IPS DF 4.7 (cell line): Measurements from ENCODE around the gene TNPO3.
"Not testable (repeated sequence)": the region's sequence is repeated elsewhere in the genome, so short reads cannot be mapped to it uniquely, and the experiment has no call there.

Experiments
- DNase-seq: peaks from one replicate; pipeline ENCODE4 v3.0.0-alpha.2; 2013; ENCODE audit warnings: low spot score; ENCODE audit errors: extremely low read depth

The TNPO3 gene

DNA sequence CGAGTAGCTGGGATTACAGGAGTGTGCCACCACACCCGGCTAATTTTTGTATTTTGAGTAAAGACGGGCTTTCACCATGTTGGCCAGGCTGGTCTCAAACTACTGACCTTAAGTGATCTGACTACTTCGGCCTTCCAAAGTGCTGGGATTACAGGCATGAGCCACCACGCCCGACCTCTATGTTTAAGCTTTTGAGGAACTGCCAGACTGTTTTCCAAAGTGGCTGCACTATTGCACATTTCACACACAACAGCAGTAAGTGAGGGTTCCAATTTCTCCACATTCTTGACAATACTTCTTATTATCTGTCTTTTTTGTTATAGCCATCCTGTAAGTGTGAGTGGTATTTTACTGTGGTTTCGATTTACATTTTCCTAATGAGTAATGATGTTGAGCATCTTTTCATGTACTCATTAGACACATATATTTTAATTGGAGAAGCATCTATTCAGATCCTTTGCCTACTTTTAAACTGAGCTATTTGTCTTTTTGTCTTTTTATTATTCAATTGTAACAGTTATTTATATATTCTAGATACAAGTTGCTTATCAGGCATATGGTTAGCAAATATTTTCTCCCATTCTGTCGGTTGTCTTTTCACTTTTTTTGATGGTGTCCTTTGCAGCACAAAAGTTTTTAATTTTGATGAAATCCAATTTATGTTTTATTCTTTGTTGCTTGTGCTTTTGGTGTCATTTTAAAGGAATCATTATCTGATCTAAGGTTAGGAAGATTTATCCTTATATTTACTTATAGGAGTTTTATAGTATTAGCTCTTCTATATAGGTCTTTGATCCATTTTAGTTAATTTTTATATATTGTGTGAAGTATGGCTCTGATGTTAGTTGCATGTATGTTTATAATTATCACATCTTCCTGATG, 130.0 kb downstream of the TNPO3 start:
- DNase-seq, result no peak

DNA sequence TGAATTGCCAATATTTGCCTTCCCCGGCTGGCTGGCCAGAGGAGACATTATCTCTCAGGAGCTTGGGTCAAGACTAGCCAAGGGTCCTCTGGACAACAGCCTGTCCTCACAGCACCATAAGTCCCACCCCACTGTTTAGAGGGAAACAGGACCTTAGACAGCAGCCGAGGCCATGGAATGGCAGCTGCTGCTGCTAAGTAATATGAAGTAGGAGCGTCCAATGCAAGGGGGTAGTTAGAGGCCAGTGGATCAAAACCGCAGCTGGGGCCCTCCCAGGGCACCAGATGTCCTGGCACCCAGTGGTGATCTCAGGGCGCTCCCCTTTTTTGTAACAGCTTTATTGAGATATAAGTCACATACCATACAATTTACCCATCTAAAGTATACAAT, 131.5 kb downstream of the TNPO3 start:
- DNase-seq, result no peak

DNA sequence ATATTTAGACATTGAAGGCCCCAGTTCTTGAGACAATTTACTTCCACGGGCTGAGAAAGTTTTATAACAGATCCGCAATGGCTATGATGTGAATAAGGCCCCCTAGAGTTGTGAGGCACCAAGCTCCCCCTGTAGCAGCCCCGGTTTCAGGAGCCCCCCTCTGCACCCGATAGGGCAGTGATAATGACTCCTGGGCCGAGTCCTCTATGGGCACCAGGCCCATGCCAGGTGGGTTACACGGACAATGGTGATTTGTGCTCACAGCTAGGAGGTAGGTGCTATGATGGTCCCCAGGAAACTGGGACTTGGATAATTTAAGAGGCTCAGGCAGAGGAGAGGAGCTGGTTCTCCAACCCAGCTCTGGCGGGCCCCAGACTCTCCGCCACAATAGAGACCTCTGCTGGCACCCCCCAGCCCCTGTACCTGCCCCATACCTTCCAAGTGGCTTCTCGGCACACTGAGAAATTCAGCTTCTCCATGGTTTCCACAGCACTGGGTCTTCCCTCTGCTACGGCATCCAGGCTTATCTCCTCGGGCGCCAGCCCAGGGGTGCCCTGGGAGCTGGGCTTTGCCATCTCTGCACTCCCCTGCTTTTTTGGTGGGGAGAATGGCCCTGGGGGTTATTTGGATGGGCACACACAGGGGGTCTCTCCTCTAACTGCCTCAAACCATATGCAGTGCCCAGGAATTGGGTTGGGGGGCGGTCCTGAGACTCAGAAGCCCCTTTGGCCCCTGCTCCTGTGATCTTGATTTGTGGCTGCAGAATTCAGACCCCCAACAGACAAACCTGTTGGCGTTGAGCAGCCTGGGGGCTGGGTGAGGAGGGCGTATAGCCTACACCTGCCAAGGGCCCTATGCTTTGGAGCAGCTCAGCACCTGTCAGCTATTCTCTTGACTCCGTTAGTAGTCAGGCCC, 132.2 kb downstream of the TNPO3 start:
- DNase-seq, result no peak

DNA sequence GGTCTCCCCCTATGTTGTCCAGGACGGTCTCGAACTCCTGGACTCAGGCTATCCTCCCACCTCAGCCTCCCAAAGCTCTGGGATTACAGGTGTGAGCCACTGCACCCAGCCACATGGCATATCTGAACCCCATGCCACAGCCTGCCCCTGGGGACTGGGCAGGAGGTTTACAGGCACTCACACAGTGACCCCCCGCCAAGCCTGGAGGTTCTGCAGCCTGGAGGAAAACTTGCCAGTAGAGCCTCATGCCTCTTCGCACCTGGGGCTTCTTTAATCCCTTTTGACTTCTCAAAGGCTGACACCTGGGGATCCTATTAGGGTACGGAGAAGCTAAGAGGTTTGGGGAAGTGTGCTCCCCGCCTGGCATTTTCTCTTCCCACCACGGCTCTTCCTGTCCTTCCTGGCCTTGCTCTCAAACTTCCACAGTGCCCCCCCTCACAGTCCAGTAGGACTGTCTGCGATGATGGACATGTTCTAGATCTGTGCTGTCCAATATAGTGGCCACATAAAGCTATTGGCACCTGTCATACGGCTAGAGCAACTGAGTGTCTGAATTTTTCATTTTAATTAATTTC, 133.0 kb downstream of the TNPO3 start:
- no peak for DNase-seq

DNA sequence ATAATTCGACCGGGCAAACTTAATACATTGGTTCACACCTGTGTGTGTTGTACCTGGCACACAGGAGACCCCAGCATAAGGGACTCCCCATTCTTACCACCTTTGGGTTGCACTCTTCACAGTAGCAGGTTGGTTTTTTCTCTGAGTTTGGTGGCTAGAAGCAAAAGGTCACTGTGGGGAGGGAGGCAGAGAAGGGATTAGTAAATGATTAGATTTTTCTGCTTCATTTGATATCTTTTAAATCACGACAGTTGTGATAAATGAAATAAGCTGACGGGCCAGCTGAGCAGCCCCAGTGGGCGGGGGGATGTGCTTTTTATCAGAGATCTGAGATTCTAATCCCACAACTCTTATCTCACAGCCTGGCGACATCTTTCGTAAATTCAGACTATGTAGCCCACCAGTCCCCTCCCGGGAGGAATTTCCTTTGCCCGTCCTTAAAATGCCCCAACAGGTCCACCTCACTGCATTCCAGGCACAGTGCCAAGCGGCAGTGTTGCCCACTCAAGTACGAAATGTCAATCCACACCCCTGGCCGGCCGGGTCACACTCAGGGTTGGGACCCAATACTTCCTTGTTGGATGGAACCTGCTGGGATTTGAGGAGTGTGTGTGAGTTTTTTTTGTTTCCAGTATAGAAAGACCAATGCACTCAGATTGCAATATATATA, 133.9 kb downstream of the TNPO3 start:
- DNase-seq, result no peak

DNA sequence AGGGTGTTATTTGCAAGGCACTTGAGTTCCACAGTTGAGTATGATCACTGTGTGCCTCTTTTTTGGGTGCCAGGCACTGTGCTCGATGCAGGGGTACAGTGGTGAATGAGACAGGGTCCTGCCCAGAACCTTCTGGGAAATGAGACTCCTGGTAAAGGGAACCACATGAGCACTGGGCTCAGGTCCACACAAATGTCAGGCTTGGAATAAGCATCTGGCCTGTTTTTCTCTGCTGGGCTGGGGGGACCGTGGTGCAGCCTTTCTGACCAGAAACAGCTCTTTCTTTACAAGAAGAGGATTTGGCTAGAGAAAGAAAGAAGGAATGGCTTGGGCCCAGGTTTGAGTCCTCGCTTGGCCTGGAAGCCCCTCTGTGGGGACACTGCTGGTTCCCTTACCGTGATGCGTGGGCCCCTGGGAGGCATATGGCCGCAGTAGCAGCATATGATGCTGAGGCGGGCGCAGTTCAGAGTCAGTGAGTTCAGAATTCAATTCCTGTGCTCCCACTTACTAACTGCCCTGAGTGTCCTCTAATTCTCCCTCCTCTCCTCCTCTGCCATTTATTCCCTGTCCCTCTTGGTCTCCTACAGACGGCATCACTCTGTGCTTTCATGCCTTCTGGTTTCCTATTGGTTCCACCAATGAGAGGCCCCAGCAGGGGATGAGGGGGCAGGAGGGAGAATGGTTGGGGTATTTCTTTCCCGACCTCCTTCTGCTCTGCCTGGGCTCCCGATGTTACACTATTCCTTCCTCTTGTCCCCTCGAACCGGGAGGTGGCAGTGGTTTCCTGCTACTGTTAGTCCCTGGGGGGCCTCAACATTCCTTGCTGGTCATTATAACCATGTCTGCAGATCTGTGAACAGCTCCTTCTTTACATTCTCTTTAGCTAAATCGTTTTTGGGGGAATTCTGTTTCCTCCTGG, 134.8 kb downstream of the TNPO3 start:
- no peak for DNase-seq

DNA sequence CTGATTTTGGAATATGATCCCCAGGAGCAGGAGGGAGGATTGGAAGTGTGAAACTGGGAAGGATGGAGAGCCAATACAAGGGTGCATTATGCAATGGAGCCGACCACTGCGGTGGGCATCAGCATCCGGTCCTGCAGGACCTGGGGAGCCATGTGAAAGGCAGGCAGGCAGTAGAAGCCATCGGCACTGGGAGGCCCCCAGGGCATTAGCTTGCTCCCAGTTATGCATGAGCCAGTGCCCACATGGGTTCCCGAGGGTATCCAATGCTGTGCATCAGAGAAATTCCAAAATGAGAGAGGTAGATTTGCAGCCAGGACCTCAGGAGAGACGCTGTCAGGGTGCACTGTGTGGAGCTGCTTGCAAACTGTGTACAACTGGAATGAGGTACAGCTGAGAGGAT, 135.7 kb downstream of the TNPO3 start:
- DNase-seq, result no peak

DNA sequence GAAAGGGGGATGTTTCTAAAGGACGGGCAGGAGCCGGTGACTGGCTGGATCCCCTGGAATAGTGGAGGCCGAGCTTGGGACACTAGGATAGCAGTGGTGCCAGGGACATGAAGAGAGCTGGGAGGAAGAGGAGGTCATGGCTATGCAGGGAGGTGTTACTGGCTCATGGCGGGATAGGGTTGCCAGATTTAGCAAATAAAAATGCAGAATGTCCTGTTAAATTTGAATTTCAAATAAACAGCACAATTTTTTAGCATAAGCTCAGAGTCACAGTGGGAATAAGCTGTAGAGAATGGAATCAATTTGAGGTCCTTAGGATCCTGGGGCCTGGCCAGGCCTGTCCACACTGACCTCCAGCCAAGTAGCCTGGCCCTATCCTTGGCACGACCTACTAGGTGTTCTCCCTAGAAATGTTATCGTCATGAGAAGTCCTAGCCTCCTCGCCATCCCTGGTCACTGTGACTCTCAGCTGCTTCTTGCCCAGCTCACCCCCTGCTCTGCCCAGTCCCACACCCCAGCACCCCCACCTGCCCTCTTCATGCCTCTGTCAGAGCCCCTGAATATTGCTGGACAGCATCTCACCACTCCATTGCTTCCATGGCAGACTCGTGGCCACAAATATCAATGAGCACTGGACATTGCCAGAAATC, 136.8 kb downstream of the TNPO3 start:
- no peak for DNase-seq

DNA sequence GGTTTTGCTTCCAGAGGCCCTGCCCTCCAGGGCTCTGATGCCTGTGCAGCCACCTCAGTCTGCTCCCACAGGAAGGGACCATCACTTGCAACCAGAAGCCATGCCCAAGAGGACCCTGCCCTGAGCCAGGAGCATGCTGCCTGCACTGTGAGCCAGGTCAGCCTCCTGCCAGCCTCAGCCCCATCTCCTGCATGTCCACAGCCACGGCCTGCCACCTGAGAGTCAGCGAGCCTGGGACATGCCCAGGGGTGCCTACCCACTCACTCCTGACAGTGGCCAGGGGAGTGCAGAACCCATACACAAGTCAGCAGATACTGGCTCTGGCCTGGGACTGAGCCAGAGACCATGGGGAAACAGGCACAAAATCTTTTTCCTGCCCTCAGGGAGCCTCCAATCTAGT, 137.8 kb downstream of the TNPO3 start:
- DNase-seq, result no peak

DNA sequence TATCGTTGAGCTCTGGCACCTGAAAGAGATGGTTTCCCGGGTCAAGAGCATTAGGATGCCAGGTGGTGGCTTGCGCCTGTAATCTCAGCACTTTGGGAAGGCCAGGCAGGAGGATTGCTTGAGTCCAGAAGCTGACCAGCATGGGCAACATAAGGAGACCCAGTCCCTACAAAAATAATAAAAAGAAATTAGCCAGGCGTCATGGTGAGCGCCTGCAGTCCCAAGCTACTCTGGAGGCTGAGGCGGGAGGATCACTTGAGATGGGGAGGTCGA, 138.3 kb downstream of the TNPO3 start:
- DNase-seq, result no peak

DNA sequence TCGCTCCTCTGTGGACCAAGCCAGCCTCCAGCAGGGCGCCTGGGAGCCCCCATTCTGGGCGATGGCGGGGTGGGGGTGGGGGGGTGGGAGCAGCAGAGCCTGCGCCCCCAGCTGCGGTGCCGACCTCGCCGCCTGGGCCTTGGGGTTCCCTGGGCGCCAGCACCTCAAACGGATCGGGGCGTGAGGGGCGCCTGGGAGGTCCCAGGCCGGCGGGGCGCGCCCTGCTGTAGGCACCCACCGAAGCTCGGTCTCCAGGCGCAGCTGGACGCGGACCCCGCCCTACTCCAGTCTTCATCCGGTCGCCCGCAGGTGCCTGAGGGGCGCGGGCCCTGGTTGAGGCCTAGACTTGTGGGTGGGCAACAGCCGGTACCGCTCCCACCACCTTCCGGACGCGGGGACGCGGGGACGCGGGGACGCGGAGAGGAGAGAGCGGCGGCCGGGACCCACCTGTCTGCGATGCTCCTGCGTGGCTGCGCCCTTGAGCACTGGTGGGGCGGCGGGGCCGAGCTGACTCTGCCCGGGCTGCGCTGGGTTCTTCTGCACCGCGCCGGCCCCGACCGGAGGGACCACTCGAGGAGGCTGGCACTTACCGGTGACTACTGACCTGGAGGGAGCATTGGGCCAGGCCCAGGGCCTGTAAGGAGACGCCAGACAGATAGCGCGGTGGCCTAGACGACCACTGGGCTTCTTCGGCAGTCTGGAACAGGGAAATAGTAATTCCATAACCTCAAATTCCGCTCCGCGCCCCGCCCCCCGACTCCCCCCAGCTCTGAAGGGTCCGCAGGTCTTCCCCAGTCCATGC, 138.9 kb downstream of the TNPO3 start:
- no peak for DNase-seq

DNA sequence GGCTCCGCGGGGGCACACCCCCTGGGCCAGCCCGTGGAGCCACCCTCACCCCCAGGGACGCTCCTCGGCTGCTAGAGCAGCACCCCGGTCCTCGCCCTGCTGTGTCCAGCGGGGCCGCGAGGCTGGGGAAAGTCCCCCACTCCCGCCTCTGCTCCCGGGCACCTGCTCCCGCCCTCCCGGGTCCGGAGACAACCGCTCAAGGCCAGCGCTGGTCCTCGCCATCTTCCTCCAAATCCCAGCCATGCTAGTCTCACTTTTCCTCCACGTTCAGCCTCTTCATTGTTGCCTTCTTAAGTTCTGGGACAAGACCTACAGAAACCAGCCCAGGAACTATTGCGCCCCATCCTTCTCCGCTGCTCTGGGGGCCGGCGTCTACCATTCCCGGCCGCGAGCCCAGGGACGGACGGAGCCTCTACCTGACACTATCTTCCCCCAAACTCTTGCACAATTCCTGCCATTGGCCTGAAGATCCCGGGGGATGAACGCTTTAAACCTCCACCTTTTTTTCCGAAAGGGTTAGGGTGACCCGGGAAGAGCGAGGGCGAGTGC, 139.6 kb downstream of the TNPO3 start:
- DNase-seq, result no peak

DNA sequence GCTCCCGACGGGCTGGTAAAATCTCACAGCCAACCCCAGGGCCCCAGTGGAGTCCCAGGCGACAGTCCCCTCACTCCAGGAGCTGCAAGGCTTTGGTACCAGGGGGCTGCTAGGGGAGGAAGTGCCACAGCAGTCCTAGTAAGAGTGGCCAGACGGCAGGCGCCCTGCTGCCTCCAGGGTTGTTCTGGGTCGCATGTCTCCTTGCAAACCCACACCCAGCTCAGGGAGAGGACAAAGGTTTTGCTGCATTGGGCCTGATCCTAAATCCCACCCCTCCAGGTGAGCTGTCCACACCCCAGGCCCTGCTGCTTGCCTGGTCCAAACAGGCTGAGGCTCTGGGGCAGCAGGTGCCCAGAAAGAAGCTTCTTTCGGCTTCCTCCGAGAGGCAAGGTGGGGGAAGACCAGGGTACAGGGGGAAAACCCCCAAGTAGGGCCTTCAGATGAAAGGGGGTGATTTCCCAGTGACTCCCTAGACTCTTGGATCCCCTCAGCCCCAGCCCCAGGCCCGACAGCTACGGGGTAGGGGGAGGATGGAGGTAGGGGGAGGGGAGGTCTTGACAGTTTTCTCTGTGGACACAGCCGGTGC, 140.3 kb downstream of the TNPO3 start:
- no peak for DNase-seq

DNA sequence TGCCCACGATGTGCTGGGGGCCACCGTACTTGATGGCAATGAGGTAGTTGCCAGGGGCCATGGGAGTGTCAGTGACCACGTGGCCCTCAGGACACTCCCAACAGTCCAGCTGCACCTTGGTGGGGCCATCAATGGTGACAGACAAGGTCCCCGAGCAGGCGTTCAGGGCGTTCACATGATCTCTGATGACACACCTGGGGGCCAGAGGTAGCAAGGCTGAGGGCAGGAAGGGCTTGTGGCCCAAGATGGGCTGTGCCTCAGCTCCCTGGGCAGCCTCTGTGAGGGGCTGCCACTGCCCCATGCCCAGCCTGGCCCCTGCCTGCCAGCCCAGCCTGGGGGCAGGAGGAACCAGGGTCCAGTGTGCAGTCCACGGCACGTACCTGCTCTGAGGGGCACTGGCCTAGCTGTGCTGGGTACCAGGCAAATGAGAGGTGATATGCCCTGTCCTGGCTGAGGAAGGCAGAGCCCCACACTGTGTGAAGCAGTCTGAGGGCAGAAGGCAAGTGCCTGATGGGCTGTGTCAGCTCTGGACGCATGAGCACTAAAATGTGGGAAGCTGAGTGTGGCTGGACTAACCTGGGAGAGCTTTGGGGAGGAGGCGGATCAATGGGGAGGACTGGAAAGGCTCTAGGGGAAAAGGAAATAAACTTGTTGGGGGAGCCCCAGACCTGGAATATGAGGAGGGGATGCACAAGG, 140.9 kb downstream of the TNPO3 start:
- no peak for DNase-seq

DNA sequence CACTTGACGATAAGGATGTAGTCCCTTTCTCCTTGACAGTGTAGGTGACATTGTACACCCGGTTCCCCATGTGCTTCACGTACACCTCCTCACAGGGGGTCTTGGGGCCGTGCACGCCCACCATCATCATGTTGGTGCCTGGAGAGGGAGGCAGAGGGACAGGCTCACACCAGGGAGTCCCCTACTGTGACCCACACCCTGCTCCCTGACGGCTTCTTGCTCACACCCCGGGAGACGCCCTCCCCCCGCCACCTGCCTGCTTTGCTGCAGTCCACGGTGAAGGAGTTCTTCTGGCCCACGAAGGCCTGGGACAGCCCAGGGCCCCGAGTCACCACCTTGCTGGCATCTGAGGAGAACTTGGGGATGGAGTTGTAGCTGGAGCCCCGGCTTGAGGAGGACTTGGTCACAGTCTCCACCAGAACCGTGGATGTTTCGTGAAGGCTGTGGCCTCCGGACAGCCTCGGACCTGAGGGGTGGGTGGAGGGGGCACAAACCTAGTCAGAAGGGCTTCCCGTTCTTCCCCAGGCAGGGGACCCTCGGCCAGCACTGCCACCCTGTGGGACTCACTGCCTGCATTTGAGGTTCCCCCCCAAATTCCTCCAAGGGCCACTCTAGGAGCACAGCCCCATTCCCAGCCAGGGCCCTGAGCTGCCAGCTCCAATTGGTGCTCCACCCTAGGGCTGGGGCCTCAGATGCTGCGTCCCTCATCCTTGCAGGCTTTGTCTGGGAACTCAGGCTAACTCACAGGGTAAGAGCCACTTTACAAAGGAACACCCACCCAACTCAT, 142.0 kb downstream of the TNPO3 start:
- not testable (repeated sequence) for DNase-seq

DNA sequence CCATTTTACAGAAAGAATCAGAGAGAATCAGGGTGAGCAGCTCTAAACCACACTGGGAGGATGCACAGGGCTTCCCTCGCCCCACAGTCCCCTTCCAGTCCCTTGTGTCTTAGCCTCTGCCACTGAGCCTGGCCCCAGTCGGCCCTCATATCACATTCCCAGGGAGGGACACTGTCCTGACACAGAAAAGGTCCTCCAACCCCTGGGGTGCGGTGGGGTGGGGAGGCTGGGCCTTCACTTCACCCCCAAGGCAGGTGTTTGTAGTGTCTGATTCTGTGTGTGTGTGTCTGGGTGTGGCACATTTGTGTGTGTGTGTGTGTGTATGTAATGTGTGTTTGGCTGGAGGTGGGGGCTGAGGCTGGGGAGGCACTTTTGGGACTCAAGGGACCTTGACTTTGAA, 142.6 kb downstream of the TNPO3 start:
- no peak for DNase-seq

DNA sequence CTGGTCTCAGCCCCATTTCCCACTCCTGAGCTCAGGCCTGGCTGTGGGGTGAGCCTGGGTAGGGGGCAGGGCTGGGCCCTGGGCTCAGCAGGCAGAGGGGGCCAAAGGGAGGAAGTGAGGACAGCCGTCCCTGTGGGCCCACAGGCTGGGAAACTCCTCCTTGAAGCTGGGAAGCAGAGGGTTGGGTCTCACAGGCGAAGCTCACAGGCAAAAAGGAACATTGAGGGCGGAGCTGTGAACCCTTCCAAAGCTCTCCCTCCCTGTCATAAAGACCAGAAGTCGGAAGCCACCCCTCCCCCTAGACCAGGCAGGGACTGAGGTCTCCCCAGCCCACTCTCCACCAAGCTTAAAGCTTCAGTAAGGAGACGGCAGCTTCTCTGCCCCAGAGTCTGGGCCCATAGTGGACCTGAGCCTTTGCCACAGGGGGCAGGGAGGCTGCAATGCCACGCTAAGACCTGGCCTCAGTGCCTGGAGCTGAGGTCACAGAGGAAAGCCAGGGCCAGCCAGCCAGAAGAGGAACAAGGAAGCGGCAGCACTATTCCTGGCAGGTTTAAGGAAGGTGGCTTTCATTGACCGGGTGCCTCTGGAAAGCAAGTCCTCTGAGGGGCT, 143.4 kb downstream of the TNPO3 start:
- DNase-seq, result peak; percentile 79
